Skeletal muscle satellite cell (primary cell): ENCODE results near the gene TMEM176A.

Experiments
- H3K27me3 ChIP-seq: 2 replicates; pipeline ENCODE4 v1.7.0; 2013; ENCODE audit warnings: low read length; ENCODE audit not compliant: control insufficient read depth, insufficient read depth
- H3K36me3 ChIP-seq: 2 replicates; pipeline ENCODE4 v1.7.0; 2013; ENCODE audit warnings: mild to moderate bottlenecking, control low read depth, low read length; ENCODE audit not compliant: insufficient read depth
- H3K4me1 ChIP-seq: 2 replicates; pipeline ENCODE4 v1.7.0; 2013; ENCODE audit warnings: low read length; ENCODE audit not compliant: control insufficient read depth, insufficient read depth
- H3K4me2 ChIP-seq: 2 replicates; pipeline ENCODE4 v1.7.0; 2013; ENCODE audit warnings: mild to moderate bottlenecking, low read length
- H3K4me3 ChIP-seq: 2 replicates; pipeline ENCODE4 v1.7.0; 2013; ENCODE audit warnings: low read length
- H3K9ac ChIP-seq: 2 replicates; pipeline ENCODE4 v1.7.0; 2013; ENCODE audit warnings: mild to moderate bottlenecking, low read depth, low read length, moderate library complexity
- H3K9me3 ChIP-seq: replicated peaks from 2 replicates; pipeline ENCODE4 v1.7.0; 2013; ENCODE audit warnings: mild to moderate bottlenecking, control low read depth, low read length

The TMEM176A gene

GRCh38 chr7:150790416-150791075 lies 10.0 kb upstream of the TMEM176A start:
- H3K4me1 ChIP-seq: no peaks in the 10 kb centered on the region
- no peak overlapping the region for H3K4me2 ChIP-seq
- no peaks in the 10 kb centered on the region for H3K9me3 ChIP-seq
- H3K27me3 ChIP-seq: peaks cover 4% of the 10 kb centered on the region
- no peaks in the 10 kb centered on the region for H3K36me3 ChIP-seq
- no peak overlapping the region for H3K4me3 ChIP-seq
- no peak overlapping the region for H3K9ac ChIP-seq

- H3K4me1 ChIP-seq: no peaks in the 10 kb centered on the region
- no peak overlapping the region for H3K9ac ChIP-seq
- H3K36me3 ChIP-seq: no peaks in the 10 kb centered on the region
- no peaks in the 10 kb centered on the region for H3K9me3 ChIP-seq
- no peaks in the 10 kb centered on the region for H3K27me3 ChIP-seq
- H3K4me2 ChIP-seq: no peak overlapping the region
- no peak overlapping the region for H3K4me3 ChIP-seq
Observed at GRCh38 chr7:150791304-150791703, 9.3 kb upstream of the TMEM176A start.

GRCh38 chr7:150791746-150792452 lies 8.7 kb upstream of the TMEM176A start:
- Histone ChIP-seq H3K27me3 (no peaks in the 10 kb centered on the region), H3K9me3 (no peaks in the 10 kb centered on the region), H3K9ac (no peak overlapping the region), H3K4me3 (no peak overlapping the region), H3K36me3 (no peaks in the 10 kb centered on the region), H3K4me2 (no peak overlapping the region), H3K4me1 (no peaks in the 10 kb centered on the region)

- no peaks in the 10 kb centered on the region for H3K9me3 ChIP-seq
- H3K27me3 ChIP-seq: no peaks in the 10 kb centered on the region
- H3K36me3 ChIP-seq: no peaks in the 10 kb centered on the region
- no peak overlapping the region for H3K4me2 ChIP-seq
- no peak overlapping the region for H3K4me3 ChIP-seq
- H3K9ac ChIP-seq: no peak overlapping the region
- no peaks in the 10 kb centered on the region for H3K4me1 ChIP-seq
Observed at GRCh38 chr7:150793569-150794238, 6.9 kb upstream of the TMEM176A start.

- no peak overlapping the region for H3K4me2 ChIP-seq
- H3K36me3 ChIP-seq: no peaks in the 10 kb centered on the region
- H3K4me1 ChIP-seq: no peaks in the 10 kb centered on the region
- H3K27me3 ChIP-seq: peaks cover 27% of the 10 kb centered on the region
- no peaks in the 10 kb centered on the region for H3K9me3 ChIP-seq
- H3K9ac ChIP-seq: no peak overlapping the region
- H3K4me3 ChIP-seq: no peak overlapping the region
Observed at GRCh38 chr7:150797661-150798060, 2.9 kb upstream of the TMEM176A start.

GRCh38 chr7:150799156-150799555 lies 1.4 kb upstream of the TMEM176A start:
- Histone ChIP-seq H3K4me2 (no peak overlapping the region), H3K4me1 (no peaks in the 10 kb centered on the region), H3K27me3 (peaks cover 27% of the 10 kb centered on the region), H3K4me3 (no peak overlapping the region), H3K9ac (no peak overlapping the region), H3K36me3 (no peaks in the 10 kb centered on the region), H3K9me3 (no peaks in the 10 kb centered on the region)

- peaks cover 27% of the 10 kb centered on the region for H3K27me3 ChIP-seq
- no peak within 1 kb of the TSS for H3K4me2 ChIP-seq
- no peaks in the 10 kb centered on the region for H3K9me3 ChIP-seq
- H3K4me3 ChIP-seq: no peak within 1 kb of the TSS
- H3K36me3 ChIP-seq: no peaks in the 10 kb centered on the region
- no peak within 1 kb of the TSS for H3K9ac ChIP-seq
- H3K4me1 ChIP-seq: no peaks in the 10 kb centered on the region
Observed at GRCh38 chr7:150799741-150800580, 608 bp upstream of the TMEM176A start, which contains the start of gene TMEM176B. Gene TMEM176B (minus strand): TSS chr7:150800364. CDS start chr7:150796569, 3,795 bp downstream.

GRCh38 chr7:150801242-150801945 lies 825 bp downstream of the TMEM176A start:
- H3K4me3 ChIP-seq: no peak overlapping the region
- no peaks in the 10 kb centered on the region for H3K4me1 ChIP-seq
- H3K9ac ChIP-seq: no peak overlapping the region
- peaks cover 27% of the 10 kb centered on the region for H3K27me3 ChIP-seq
- no peak overlapping the region for H3K4me2 ChIP-seq
- H3K36me3 ChIP-seq: no peaks in the 10 kb centered on the region
- no peaks in the 10 kb centered on the region for H3K9me3 ChIP-seq

- Histone ChIP-seq H3K4me1 (no peaks in the 10 kb centered on the region), H3K36me3 (no peaks in the 10 kb centered on the region), H3K9ac (no peak overlapping the region), H3K4me3 (no peak overlapping the region), H3K9me3 (no peaks in the 10 kb centered on the region), H3K27me3 (peaks cover 27% of the 10 kb centered on the region), H3K4me2 (no peak overlapping the region)
Observed at GRCh38 chr7:150801946-150802771, 1.6 kb downstream of the TMEM176A start.

- H3K36me3 ChIP-seq: no peaks in the 10 kb centered on the region
- no peaks in the 10 kb centered on the region for H3K4me1 ChIP-seq
- no peaks in the 10 kb centered on the region for H3K9me3 ChIP-seq
- H3K9ac ChIP-seq: no peak overlapping the region
- peaks cover 27% of the 10 kb centered on the region for H3K27me3 ChIP-seq
- H3K4me3 ChIP-seq: no peak overlapping the region
- no peak overlapping the region for H3K4me2 ChIP-seq
Observed at GRCh38 chr7:150803161-150803860, 2.7 kb downstream of the TMEM176A start.
